ENCODE results near the gene ABCG4.

The ABCG4 gene

GRCh38 chr11:119149018-119149785, at the start of gene ABCG4:
Gene ABCG4 (plus strand): TSS chr11:119149052. CDS start chr11:119149966, 914 bp downstream.
- in situ Hi-C loops (cut with HindIII; ENCODE audit: low sequenced_read_pairs), result no loop called here

DNA sequence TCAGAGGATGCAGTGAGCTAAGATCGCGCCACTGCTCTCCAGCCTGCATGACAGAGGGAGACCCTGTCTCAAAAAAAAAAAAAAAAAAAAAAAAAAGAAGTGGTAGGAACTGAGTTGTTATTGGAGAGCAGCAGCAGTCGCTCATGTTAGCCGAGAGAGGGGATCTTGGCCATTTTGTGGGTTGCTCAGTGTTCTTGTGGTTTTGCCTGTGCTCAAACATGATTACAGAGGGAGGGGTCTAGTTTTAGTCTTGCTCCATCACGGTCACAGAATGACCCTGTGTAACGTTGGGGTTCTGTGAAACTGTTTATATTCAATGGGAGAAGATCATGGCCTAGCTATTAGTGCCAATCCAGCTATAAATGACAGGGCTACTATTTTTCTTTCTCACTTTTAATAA, 49.1 kb upstream of the ABCG4 start:
- in situ Hi-C loops (cut with HindIII; ENCODE audit: low sequenced_read_pairs), result loop anchor here (5.0 kb wide), 1 partner anchor 82 kb away; the partner anchor contains the start of genes RPS25 and TRAPPC4

DNA sequence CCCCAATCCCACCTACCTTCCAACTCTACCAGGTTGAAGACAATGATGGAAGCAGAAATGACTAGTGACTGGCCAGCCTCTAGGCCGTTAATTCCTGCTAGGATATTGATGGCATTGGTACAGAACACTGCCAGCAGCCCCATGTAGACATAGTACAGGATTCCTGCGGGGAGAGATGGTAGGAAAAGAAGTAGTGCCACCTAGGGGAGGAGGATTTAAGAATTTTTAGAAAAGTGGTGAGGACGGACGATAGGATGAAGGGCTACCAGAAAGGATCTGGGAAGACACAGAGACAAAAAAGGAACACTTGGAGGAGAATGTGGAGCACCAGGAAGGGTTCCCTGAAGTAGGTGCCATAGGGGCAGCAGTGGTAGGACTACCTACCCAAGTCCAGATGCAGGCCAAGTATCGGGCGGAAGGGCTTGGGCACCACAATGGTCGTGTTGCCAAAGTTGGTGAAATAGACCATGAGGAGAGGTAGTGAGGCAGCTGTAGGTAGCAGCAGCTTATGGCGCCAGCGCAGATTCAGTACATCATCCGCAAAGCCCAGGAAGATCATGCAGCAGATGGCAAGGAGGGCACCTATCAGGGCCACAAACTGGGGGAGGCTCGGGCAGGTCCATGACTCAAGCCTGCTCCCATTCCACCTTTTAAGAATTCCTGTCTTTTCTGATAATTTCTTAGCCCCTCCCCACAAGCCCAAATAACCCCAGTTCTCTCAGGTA, 48.4 kb upstream of the ABCG4 start:
- in situ Hi-C loops (cut with HindIII; ENCODE audit: low sequenced_read_pairs), result loop anchor here (5.0 kb wide), 1 partner anchor 83 kb away; the partner anchor contains the start of genes RPS25 and TRAPPC4

GRCh38 chr11:119100994-119101758, 47.7 kb upstream of the ABCG4 start:
- in situ Hi-C loops (cut with HindIII; ENCODE audit: low sequenced_read_pairs), result loop anchor here (5.0 kb wide), 1 partner anchor 84 kb away; the partner anchor contains the start of genes RPS25 and TRAPPC4

GRCh38 chr11:119101759-119102423, 47.0 kb upstream of the ABCG4 start, which contains the start of gene DPAGT1:
Gene DPAGT1 (minus strand): TSS chr11:119101853. CDS start chr11:119101655, 198 bp downstream.
- in situ Hi-C loops (cut with HindIII; ENCODE audit: low sequenced_read_pairs), result loop anchor here (5.0 kb wide), 1 partner anchor 85 kb away; the partner anchor contains the start of genes RPS25 and TRAPPC4

- in situ Hi-C loops (cut with HindIII; ENCODE audit: low sequenced_read_pairs), result loop anchor here (5.0 kb wide), 1 partner anchor 86 kb away; the partner anchor contains the start of genes RPS25 and TRAPPC4
Observed at GRCh38 chr11:119103161-119103664, 45.6 kb upstream of the ABCG4 start.

DNA sequence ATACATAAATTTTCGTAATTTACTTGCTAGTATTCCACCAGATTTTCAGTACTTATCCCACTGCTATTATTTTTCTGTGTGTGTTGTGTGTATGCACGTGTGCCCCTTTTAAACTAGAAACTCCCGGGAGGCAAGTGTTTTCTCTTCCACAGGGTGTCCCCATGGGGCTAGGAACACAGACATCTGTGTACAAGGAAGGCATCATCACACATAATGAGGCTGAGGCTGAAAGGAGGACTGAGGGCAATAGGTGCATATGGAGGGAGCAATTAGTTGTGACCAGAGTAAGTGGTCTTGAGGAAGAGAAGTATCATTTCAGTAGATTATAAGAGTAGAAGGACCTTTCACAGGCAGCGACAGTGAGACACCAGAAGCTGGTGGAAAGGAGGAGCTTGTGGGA, 45.1 kb upstream of the ABCG4 start:
- in situ Hi-C loops (cut with HindIII; ENCODE audit: low sequenced_read_pairs), result loop anchor here (5.0 kb wide), 1 partner anchor 86 kb away; the partner anchor contains the start of genes RPS25 and TRAPPC4

DNA sequence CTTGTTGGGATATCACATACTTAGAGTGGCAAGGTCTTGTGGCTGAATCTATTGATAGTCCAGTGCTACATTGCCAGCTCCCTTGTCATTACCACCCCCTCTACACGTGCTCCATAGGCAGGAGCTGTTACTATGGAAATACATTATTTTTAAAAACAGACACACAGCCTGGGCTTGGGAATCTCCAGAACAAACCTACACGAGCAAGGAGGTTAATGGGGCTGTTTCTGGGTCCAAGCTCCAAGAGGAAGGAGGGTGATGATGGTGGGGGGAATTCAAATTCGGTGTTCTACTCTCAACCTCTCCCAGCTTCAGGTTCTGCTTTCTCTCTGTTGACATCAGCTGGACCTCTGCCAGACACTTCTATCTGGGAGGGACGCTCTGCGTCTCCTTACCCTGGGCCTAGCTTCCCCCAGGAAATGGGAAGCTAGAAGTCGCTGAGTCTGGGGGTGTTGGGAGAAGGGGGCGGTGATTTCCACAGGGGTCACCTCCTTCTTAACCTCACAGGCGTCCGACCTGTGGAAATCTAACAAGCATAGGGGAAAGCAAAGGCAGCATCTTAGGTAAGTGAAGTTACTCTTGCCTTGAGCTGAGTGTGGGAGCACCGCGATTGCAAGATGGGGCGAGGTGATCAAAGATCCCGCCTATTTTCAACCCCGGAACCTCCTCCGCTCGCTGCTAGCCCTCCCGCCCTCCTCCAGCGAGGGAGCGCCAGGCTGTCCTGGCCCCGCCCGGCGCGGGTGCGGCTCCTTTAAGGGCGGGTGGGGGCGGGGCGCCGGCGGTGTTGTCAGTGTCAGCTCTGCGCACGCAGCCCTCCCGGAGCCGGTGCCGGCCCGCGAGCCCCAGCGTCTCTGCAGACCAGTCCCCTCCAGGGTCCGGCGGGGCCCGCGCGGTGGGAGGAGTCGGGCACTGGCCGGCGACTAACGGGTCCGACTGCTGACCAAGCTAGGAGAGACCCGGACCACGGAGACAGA, 42.0 kb upstream of the ABCG4 start, which contains the start of gene C2CD2L:
Gene C2CD2L (plus strand): TSS at position 781 of the 974 bp plus-strand sequence. CDS start 398 bp downstream, outside the sequence.
- in situ Hi-C loops (cut with HindIII; ENCODE audit: low sequenced_read_pairs), result no loop called here

- in situ Hi-C loops (cut with HindIII; ENCODE audit: low sequenced_read_pairs), result no loop called here
Observed at GRCh38 chr11:119107538-119108145, 41.2 kb upstream of the ABCG4 start.

DNA sequence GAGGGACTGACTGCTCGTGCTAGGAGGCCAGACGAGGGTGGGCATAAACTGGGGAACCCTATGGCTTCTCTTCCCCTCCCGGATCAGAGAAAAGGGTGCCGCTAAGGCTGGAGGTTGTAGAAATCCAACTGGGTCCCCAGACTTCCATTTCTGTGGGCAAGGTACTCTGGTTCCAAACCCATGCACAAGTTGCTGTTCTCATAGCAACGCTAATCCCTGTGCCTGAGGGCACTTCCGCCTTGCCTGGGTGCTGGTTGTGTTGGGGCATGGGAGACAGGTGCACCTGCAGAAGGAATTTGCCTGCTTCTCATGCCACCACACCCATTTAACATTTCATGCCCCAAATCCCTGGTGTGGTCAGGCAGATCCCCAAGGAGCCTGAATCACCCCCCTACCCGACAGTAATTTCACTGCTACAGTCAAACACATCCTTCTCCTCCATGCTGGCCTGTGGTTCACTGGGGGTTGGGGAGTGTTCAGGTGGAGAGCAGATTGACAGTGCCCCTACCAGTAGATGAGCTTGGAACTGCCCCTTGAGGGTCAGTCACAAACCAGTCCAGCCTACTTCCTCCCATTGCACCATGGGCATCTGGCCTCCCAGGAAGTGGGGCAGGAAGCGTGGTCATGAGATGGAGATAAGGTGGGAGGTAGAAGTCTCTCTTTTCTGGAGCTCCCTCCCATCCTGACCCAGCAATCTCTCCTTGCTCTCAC, 40.6 kb upstream of the ABCG4 start:
- in situ Hi-C loops (cut with HindIII; ENCODE audit: low sequenced_read_pairs), result no loop called here

DNA sequence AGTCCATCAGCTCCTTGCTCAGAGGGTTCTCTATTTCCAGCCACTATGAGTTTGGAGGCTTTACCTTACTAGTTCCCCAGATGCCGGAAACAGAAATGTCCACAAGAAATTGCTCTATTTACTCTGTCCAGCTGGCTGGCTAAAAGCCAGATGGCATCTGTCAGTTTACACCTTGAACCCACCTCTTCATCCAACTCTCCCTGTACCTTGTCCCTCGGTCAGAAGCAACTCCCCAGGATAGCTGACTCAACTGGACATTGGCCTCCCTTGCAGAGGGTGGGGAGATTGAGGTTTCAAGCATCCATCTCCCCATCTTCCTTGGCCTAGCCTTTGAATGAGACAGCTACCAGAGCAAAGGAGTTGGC, 40.0 kb upstream of the ABCG4 start:
- in situ Hi-C loops (cut with HindIII; ENCODE audit: low sequenced_read_pairs), result no loop called here

- in situ Hi-C loops (cut with HindIII; ENCODE audit: low sequenced_read_pairs), result no loop called here
Observed at GRCh38 chr11:119109843-119110242, 39.0 kb upstream of the ABCG4 start.

DNA sequence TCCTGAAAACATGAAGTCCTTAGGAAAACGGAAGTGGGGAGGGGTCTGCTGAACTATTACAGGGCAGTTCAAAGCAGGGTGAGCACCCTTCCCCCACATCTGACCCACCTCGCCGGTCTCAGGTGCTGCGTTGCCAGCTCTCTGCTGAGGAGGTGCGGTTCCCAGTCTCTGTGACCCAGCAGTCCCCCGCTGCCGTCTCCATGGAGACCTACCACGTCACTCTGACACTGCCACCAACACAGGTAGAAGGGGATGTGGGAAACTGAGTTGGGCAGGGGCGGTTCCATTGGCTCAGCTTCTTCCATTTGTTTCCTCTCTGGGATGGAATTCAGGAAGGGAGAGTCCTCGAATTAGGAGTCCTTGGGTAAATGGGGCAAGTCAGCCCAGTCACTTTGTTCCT, 38.4 kb upstream of the ABCG4 start:
- in situ Hi-C loops (cut with HindIII; ENCODE audit: low sequenced_read_pairs), result no loop called here

DNA sequence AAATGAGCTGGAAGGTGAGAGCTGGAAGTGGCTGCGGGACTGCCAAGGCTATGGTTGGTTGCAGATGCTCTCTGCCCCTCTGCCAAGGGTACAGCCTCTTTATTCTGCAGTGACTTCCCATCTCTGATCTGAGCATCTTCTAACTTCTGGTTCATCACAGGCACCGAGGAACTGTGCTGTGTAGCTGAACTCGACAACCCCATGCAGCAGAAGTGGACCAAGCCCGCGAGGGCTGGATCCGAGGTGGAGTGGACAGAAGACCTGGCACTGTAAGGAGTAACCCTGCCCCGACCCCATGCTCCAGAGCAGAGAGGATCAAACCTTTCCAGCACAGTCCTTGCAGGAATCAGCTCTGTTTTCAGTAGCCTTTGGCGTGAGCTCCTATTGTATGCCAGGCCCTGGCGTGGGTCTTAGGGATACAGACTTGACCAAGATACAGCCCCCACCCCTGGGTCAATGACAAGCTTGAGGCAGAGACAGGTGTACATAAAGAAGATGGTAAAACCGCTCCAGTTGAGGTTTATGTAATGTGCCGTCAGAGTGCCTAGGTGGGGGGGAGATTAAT, 37.4 kb upstream of the ABCG4 start:
- in situ Hi-C loops (cut with HindIII; ENCODE audit: low sequenced_read_pairs), result no loop called here

DNA sequence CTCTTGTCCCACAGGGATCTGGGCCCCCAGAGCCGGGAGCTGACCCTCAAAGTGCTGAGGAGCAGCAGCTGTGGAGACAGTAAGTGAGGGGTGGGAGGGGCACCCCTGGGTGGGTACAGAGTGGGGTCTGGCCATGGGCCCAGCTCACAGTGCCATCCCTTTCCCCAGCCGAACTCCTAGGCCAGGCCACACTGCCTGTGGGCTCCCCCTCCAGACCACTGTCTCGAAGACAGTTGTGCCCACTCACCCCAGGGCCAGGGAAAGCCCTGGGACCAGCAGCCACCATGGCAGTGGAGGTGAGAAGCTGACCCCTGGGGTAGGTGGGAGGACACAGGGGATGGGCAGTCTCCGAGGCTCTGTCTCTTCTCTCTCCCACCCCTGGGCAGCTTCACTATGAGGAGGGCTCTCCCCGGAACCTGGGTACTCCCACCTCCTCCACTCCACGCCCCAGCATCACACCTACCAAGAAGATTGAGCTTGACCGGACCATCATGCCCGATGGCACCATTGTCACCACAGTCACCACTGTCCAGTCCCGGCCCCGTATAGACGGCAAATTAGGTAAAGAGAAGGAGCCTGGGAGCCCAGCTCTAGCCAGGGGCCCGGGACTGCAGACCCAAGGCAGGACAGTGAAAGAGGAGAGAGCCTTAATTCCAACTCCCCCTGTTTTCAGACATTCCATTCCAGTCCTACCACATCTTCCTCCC, 36.4 kb upstream of the ABCG4 start:
- in situ Hi-C loops (cut with HindIII; ENCODE audit: low sequenced_read_pairs), result no loop called here

DNA sequence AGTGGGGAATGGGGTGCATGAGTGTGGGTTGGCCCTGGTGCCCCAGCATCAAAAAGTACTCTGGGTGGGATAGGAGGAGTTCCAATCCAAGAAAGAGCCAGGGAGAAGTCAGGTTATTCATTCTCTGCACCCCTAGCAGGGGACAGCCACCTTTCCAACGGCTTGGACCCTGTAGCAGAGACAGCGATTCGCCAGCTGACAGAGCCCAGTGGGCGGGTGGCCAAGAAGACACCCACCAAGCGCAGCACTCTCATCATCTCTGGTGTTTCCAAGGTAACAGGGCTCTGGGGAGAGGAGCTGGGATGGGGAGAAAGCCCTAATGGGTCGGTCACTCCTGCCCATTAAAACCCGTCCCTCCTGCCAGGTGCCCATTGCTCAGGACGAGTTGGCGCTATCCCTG, 35.1 kb upstream of the ABCG4 start:
- in situ Hi-C loops (cut with HindIII; ENCODE audit: low sequenced_read_pairs), result no loop called here

DNA sequence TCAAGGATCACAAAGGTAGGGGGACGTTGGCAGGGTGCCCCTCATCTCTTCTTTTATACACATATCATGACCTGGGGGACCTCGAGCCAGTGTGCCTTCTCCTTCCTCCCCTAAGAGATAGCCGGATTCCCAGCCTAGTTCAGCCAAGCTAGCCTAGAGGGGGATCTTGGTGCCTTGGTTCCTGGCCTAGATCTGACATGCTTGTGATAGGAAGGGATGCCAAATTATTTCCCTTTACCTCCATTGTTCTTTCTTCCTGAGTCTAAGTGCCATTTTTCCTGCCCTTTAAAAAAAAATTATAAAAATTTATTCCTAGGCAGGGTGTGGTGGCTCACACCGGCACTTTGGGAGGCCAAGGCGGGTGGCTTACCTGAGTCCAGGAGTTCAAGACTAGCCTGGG, 34.5 kb upstream of the ABCG4 start:
- in situ Hi-C loops (cut with HindIII; ENCODE audit: low sequenced_read_pairs), result no loop called here

All from endothelial cell of hepatic sinusoid (primary cell).